22Rv1 (cell line): Measurements from ENCODE around the gene TP53RK.

ENCODE experiments used
- H3K27ac ChIP-seq: fragments of 450-650 bp; 2 replicates; pipeline ENCODE4 v1.5.1; 2017
- CTCF ChIP-seq: fragments of 450-650 bp; IDR thresholded peaks from 2 replicates; pipeline ENCODE4 v1.5.1; 2017; ENCODE audit warnings: mild to moderate bottlenecking
- ZFX ChIP-seq: fragments of 450-650 bp; IDR thresholded peaks from 2 replicates; pipeline ENCODE4 v1.6.1; 2017; ENCODE audit warnings: antibody characterized with exemption, borderline replicate concordance

TP53RK gene

GRCh38 chr20:46673394-46674252, 15.6 kb downstream of the TP53RK start:
- TF ChIP-seq CTCF (no peak), ZFX (no peak)
- H3K27ac ChIP-seq: no peak overlapping the region

- H3K27ac ChIP-seq: no peak overlapping the region
Measured at GRCh38 chr20:46672543-46673148, 16.6 kb downstream of the TP53RK start.

GRCh38 chr20:46671866-46672542, 17.2 kb downstream of the TP53RK start:
- TF ChIP-seq CTCF: no peak
- no peak overlapping the region for H3K27ac ChIP-seq

More at GRCh38 chr20:46672543-46673148, 16.6 kb downstream of the TP53RK start:
- TF ChIP-seq ZFX (no peak), CTCF (no peak)

- TF ChIP-seq CTCF (no peak), ZFX (no peak)
- H3K27ac ChIP-seq: no peak overlapping the region
Measured at GRCh38 chr20:46670585-46671584, 18.4 kb downstream of the TP53RK start.

GRCh38 chr20:46670228-46670584, 19.0 kb downstream of the TP53RK start:
- no peak for TF ChIP-seq ZFX
- TF ChIP-seq CTCF: no peak
- H3K27ac ChIP-seq: no peak overlapping the region

- no peak overlapping the region for H3K27ac ChIP-seq
- TF ChIP-seq ZFX (no peak), CTCF (no peak)
Measured at GRCh38 chr20:46666818-46667515, 22.3 kb downstream of the TP53RK start.
